Measurements from ENCODE around the gene IRF8.
"Not testable (repeated sequence)": the region's sequence is repeated elsewhere in the genome, so short reads cannot be mapped to it uniquely, and the experiment has no call there.

Gene IRF8

DNA sequence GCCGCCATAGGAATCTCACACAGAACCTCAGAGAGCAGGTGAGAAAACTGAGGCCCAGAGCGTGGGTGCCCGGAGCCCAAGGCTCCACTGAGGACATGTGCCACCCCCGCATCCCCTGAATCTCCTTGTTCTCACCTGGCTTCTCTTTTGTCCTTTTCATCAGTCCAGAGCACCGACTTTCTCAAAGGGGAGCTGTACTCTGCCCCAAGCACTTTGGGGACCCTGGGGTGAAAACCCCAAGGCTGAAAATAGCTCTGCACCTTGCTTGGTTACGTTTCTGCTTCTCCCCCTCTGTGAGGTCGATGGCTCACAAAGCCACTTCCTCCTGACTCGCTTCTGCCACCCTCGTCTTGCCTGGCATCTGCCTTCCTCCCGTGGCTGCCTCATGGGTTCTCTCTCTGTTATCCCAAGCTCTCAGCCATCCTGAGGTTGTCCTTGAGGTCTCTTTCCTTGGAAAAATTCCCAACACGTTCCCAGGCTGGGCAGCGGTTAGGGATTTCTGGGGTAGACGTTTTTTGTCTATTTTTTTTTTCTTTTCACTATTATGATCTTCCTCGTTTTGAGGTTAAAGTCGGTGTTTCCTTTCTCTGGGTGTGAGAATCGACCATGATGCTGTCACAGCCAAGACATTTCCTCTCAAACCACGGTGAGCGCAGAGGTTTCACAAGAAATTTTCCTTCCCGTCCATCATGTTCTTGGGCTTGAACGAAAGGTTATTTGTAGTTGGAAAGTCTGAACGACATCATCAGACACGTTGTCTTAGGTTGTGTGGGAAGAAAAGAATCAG is 37.2 kb downstream of the IRF8 start:
- TF ChIP-seq POLR2A (IDR thresholded peaks at IDR 0.05; ENCODE audit: low read length): no peak
- no peak for TF ChIP-seq GATA1 (IDR thresholded peaks at IDR 0.05; ENCODE audit: low read depth, low read length)
- no peak for DNase-seq

DNA sequence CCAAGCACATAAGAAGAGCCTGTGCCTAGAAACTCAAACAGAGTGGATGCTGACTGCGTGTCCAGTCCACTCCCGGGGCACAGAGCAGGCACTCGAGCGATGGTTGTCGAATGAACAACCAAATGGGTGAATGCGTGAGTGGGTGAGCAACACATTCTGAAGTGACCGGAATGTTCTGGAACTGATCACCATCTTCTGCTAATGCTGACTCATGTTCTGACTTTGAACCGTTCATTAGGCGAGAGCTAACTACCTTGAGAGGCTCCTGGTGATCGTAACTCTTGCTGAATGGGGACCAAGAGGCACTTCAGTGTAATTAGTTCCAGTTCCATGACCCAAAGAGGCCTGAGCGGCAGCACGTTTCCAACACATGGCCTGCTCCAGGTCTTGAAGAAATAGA is 37.9 kb downstream of the IRF8 start:
- TF ChIP-seq POLR2A (IDR thresholded peaks at IDR 0.05; ENCODE audit: low read length): no peak
- no peak for TF ChIP-seq GATA1 (IDR thresholded peaks at IDR 0.05; ENCODE audit: low read depth, low read length)
- DNase-seq: no peak

DNA sequence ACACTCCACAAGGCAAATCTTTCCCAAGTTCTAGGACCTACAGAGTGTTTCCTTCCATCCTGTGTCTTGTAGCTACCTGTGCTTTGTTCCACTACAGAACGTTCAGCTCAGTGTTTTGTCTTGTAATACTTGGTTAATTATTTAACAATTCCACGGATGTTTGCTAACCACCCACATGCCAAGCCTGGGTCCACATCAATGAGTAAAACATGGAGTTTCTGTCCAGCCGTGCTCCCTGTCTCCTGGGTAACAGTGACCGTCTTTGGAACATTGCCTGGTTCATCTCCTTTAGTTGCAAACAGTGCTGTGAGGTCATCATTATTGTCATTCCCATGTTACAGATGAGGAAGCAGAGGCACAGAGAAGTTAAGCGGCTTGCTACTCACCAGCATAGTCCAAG is 41.3 kb downstream of the IRF8 start:
- TF ChIP-seq GATA1 (IDR thresholded peaks at IDR 0.05; ENCODE audit: low read depth, low read length) (no peak), POLR2A (IDR thresholded peaks at IDR 0.05; ENCODE audit: low read length) (no peak)
- DNase-seq: no peak

DNA sequence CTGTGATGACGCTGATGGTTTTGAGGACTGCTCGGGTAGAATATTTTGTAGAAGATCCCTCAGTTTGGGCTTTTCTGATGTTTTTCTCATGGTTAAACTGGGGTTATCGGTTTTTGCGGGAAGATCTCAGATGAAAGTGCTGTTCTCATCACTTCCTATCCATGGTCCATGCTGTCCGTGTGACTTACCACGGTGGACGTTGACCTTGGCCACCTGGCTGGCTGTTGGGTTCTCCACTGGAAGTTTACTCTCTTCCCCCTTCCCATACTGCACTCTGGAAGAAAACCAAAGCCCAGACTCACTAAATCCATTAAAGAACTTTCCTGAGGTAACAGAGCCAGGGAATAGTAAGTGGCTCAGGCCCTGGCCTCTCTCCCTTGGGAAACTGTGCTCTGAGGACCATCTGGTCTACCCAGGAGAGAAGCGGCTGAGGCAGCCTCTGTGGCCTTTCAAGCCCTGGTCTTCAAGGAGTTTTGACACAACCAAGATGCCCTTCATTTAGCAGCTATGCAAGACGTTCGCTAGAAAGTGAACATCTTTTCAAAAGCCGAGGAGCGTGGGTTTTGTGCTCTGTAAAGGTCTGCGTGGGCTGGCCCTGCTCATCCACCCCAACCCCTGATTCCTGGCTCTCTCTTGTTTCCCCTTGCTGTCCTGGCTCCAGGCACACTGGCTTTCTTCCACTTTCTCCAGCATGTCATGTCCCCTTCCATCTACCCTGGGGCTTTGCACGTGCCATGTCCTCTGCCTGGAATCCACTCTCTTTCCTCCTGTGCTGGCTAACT is 43.1 kb downstream of the IRF8 start:
- TF ChIP-seq GATA1 (IDR thresholded peaks at IDR 0.05; ENCODE audit: low read depth, low read length) (no peak), POLR2A (IDR thresholded peaks at IDR 0.05; ENCODE audit: low read length) (no peak)
- DNase-seq: no peak

DNA sequence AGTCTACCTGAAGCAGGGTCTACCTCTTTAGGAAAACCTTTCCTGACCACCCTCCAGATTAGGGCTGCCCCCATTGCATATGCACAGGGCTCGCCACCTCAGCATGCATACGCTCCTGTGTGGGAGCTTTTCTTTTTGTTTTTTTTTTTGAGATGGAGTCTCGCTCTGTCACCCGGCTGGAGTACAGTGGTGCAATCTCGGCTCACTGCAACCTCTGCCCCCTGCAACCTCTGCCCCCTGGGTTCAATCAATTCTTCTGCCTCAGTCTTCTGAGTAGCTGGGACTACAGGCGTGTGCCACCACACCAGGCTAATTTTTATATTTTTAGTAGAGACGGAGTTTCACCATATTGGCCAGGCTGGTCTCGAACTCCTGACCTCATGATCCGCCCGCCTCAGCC is 43.7 kb downstream of the IRF8 start:
- DNase-seq: not testable (repeated sequence)

DNA sequence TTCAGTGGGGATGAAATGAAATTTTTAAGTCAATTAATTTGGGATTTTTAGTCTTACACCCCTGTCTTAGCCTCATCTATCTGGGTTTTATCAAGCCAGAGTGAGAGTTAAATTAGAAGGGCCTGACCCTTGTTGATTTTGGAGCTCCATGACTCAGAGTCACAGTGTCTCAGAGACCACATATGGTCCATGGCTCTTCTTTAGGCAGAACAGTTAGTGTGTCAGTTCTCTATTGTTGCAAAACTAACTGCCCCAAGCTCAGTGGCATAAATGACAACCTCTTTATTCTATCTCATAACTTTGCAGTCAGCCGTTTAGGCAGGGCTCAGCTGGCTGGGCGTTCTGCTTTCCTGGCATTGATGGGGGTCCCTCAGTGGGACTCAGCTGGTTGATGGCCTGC is 44.7 kb downstream of the IRF8 start:
- no peak for DNase-seq
- no peak for TF ChIP-seq POLR2A (IDR thresholded peaks at IDR 0.05; ENCODE audit: low read length)
- TF ChIP-seq GATA1 (IDR thresholded peaks at IDR 0.05; ENCODE audit: low read depth, low read length): no peak

DNA sequence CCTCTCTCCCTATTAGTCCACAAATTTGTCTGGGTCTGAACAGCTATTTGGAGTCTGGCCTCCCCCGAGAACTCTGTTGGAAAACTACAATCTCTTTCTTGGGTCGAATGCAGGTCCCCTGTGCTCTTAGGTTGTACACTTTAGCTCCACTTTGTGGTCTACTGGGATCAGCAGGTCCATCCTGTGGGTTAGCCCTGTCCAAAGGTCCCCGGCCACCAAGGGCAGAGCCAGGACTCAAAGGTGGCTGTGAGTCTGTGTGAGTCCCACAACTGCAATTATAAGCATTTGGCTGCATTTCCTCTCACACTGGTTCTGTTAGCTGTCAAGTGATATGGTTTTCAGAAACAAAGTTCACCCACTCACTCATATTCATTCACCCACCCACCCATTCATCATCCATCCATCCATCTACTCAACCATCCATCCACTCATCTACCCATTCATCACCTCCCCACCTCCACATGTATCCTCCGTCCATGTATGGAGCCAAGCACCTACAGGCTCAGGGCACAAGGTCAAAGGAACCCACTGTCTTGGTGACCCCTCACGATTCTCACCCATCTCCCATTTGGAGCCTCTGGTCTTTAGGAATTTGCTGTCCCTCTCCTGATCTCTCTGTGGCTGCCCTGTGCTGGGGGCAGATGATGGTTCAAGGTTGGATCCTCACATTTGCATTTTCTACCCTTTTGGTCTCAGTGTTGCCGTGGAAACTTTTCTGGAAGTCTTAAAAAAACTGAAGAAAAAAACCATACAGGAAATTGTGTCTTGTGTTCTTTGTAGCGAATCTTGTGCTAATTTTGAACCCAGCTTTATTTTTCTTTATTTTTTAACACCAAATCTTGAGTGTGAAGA is 45.8 kb downstream of the IRF8 start:
- TF ChIP-seq GATA1 (IDR thresholded peaks at IDR 0.05; ENCODE audit: low read depth, low read length): no peak
- TF ChIP-seq POLR2A (IDR thresholded peaks at IDR 0.05; ENCODE audit: low read length): no peak
- DNase-seq: no peak

DNA sequence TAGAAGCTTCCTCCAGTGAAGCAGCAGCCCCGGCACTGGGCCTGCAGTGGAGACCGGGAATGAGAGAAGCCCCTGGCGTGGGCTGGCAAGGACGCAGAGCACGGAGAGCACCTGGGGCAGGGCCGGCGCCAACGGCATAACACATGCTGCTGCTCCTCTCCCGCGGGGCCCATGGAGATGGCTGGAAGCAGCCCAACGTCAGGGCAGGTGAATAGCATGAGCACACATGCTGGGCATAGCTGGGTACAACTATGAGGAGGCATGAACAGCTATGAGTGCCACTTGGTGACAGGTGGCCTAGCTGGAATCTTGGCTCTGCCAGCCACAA is 46.4 kb downstream of the IRF8 start:
- TF ChIP-seq GATA1 (IDR thresholded peaks at IDR 0.05; ENCODE audit: low read depth, low read length): no peak
- no peak for TF ChIP-seq POLR2A (IDR thresholded peaks at IDR 0.05; ENCODE audit: low read length)

DNA sequence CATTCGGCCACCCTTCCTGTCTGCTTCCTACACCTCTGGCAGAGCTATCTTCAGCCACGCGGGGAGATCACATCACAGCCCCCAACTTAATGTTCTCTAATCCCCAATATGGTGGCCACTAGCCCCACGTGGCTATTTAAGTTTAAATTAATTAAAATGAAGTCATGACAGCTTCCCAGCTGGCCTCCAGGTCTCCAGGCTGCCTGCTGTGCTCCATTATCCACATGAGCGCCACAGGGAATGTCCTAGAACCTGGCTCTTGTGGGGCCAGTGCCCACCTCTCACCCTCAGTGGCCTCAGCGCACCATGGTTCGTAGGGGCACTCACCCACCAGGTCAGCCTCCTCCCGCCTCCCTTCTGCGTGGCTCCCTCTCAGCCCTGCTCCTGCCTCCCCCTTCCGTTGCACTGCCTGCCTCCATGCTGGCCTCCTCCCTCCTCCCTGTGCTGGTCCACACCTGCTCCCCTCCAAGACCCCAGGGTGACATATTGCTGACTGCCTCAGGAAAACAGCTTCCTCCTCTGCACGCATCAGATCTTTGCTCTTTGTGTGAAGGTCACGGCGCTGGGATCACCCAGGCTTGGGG is 47.7 kb downstream of the IRF8 start:
- no peak for DNase-seq
- no peak for TF ChIP-seq GATA1 (IDR thresholded peaks at IDR 0.05; ENCODE audit: low read depth, low read length)
- TF ChIP-seq POLR2A (IDR thresholded peaks at IDR 0.05; ENCODE audit: low read length): no peak

More for the DNA sequence above, 46.4 kb downstream of the IRF8 start:
- DNase-seq: no peak

DNA sequence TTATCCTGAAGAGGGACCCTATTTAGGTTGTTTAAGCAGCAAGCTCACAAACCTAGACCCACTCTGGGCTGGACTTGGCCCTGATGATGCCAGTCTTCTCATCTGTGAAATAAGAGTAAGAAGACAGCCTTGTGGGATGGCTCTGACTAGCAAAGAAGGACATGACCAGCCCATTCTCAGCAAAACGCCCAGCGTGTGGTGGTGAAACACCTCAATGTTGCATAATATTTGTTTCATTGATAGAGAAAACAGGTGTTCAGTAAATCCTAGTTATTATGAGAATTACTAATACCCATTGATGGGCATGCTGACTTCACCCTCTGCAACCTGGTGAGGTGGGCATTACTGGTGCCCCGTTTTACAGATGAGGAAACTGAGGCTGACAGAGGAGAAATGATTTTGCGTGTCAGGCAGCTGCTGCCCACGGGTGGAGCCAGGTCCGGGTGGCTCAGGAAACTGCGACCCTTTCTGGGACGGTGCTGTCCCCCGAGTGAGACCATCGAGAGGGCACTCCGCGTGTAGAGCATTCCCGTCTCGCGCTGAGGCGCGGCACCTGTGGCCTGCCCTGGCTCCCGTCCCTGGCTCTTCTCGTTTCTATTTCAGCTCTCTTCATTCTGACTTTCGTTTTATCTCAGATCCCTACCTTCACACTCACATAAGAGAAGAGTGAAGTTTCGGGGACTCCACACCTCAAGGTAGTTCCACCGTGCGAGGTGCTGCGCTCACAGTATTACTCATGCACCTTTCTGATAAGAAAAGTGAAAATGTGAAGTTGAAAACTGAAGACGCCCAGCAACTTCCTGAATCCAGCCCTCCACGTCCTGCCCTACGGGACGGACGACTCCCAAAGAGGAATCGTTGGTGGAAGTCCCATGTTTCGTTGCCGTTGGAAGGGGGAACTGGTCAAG is 48.5 kb downstream of the IRF8 start:
- DNase-seq: no peak
- TF ChIP-seq GATA1 (IDR thresholded peaks at IDR 0.05; ENCODE audit: low read depth, low read length): no peak
- TF ChIP-seq POLR2A (IDR thresholded peaks at IDR 0.05; ENCODE audit: low read length): no peak

DNA sequence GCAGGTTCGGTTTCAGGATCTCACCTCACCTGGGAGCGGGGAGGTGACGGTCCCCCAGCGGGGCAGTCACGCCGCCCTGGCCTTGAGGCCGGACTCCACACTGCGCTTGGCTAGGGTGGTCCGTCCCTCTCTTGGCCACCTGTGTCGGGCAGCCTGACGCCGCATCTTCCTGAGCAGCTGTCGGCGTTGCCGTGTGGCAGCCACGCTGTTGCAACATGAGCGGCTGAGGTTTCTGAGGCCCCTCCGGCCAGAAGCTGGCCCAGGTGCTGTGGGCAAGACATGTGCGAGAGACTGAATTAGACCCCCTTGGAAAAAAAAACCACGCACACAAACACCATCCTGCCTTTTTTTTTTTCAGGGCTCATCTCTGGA is 49.2 kb downstream of the IRF8 start:
- no peak for TF ChIP-seq GATA1 (IDR thresholded peaks at IDR 0.05; ENCODE audit: low read depth, low read length)
- DNase-seq: no peak

DNA sequence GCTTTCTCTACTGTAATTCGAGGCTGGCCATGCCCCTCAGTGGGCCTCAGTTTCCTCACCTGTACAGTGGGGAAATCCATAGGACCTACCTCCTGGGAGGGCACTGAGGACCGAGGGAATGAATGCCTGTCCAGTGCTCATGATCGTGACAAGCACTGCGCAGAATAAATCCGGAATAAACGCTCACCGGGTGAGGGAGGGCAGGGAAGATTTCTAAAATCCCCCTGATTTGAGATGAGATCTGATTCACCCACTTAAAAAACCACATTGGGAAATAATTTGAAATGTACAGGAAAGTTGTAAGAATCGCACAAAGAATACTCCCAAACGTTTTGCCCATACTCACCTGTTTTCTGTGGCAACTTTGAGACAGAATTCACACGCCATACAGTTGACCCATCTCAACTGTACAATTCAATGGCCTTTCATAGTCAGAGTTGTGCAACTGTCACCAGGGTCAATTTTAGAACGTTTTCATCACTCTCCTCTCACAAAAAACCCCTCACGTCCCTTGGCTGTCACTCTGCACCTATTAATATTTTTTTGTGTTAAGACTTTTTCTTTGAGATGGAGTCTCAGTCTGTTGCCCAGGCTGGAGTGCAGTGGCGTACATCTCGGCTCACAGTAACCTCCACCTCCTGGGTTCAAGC is 49.8 kb downstream of the IRF8 start:
- DNase-seq: no peak
- no peak for TF ChIP-seq POLR2A (IDR thresholded peaks at IDR 0.05; ENCODE audit: low read length)
- TF ChIP-seq GATA1 (IDR thresholded peaks at IDR 0.05; ENCODE audit: low read depth, low read length): no peak

Measured in erythroblast (primary cell).